ENCODE measurements around the gene BHLHE23. TPM values are rescaled to one million over a fixed set of nuclear protein-coding genes. Genes with fewer than 3 reads are reported as not detected.

The BHLHE23 gene
- total RNA-seq, 3 donors from 2014 or later (not counting 1 experiment from before 2014, with no cell fraction given): not detected

DNA sequence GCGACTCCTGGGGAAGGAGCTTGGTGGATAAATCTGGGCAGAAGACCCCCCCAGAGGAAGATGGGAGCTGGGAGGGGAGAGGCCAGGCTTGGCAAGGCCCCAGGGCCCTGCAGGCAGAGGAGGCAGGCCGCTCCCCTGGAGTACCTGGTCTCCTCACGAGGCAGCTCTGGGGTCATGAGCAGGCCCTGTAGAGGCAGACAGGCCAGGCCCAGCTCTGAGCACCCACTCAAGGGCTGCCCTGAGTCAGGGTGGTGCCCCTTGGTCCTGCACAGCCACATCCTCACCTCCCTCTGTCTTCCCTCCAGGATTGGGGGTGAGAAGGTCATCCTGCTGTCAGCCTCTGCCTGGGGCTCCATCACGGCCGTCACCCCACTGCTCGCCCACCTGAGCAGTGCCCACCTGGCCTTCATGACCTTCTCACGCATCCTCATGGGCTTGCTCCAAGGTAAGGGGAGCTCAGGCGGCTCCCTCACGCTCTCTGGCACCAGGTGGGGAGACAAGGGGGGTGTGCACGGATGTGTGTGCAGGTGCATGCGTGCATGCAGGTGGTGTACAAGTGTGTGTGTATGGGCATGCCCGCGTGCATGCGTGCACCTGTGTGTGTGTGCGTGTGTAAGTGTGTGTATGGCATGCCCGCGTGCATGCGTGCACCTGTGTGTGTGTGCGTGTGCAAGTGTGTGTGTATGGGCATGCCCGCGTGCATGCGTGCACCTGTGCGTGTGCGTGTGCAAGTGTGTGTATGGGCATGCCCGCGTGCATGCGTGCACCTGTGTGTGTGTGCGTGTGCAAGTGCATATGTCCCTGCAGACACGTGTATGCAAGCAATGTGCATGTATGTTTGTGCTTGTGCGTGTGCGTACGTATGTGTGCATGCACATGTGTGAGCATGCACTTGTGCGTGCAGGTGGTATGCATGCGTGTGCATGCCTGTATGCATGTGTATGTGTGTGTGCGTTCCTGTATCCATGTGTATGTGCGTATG, 49.3 kb downstream of the BHLHE23 start:
- no peak overlapping the region for H3K4me3 Mint-ChIP-seq
- intact Hi-C loops (cut with micrococcal nuclease): no loop called here
- Histone ChIP-seq H3K9me3 (ENCODE audit: control insufficient read depth, insufficient read depth, low read length) (no peaks in the 10 kb centered on the region), H3K4me3 (ENCODE audit: low read length) (no peak overlapping the region), H3K27ac (ENCODE audit: low read length) (no peak overlapping the region), H3K36me3 (ENCODE audit: control insufficient read depth, insufficient read depth, low read length) (peaks cover 9% of the 10 kb centered on the region), H3K27me3 (ENCODE audit: control insufficient read depth, insufficient read depth, low read length) (no peaks in the 10 kb centered on the region), H3K4me1 (ENCODE audit: control insufficient read depth, insufficient read depth, low read length) (peaks cover 54% of the 10 kb centered on the region)
- no peak for DNase-seq
- TF ChIP-seq, protein P1, sequence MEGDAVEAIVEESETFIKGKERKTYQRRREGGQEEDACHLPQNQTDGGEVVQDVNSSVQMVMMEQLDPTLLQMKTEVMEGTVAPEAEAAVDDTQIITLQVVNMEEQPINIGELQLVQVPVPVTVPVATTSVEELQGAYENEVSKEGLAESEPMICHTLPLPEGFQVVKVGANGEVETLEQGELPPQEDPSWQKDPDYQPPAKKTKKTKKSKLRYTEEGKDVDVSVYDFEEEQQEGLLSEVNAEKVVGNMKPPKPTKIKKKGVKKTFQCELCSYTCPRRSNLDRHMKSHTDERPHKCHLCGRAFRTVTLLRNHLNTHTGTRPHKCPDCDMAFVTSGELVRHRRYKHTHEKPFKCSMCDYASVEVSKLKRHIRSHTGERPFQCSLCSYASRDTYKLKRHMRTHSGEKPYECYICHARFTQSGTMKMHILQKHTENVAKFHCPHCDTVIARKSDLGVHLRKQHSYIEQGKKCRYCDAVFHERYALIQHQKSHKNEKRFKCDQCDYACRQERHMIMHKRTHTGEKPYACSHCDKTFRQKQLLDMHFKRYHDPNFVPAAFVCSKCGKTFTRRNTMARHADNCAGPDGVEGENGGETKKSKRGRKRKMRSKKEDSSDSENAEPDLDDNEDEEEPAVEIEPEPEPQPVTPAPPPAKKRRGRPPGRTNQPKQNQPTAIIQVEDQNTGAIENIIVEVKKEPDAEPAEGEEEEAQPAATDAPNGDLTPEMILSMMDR (IDR thresholded peaks at IDR 0.05): no peak
- no peak overlapping the region for H3K27ac Mint-ChIP-seq
- H3K27me3 Mint-ChIP-seq (ENCODE audit: low read depth in 2 of 2): no peaks in the 10 kb centered on the region
- no peak for ATAC-seq
- H3K4me1 Mint-ChIP-seq: peaks cover 21 to 31% of the 10 kb centered on the region in 2 donors
- H3K9me3 Mint-ChIP-seq: no peaks in the 10 kb centered on the region
- H3K36me3 Mint-ChIP-seq: no peaks in the 10 kb centered on the region
- WGBS (ENCODE audit: insufficient coverage): 96% methylated on average over 36 of the region's 36 CpGs

DNA sequence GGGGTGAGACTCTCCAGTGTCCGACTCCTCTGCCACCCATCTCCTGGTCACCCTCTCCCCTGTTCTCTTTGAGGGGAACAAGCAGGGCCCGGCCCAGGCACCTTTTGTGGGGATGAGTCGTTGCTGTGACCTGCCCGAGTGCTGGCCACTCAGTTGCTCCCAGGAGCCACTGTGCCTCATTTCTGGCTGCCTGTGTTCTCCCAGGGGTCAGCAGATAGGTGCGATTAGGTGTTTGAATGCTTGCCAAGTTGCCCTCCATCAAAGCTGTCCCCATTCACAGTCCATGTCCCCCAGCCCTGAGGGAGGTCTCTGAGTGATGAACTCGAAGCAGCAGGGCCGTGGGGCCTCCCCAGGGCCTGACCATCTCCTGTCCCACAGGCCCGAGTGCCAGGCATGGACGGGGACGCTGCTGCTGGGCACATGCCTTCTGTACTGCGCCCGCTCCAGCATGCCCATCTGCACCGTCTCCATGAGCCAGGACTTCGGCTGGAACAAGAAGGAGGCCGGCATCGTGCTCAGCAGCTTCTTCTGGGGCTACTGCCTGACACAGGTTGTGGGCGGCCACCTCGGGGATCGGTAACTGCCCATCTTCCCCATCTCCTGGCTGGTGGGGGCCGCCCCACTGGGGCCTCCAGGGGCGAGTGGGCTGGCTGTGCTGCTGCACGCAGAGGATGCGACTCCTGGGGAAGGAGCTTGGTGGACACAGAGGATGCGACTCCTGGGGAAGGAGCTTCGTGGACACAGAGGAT, 50.2 kb downstream of the BHLHE23 start:
- no peaks in the 10 kb centered on the region for H3K27me3 ChIP-seq (ENCODE audit: control insufficient read depth, insufficient read depth, low read length)
- ATAC-seq (no peak), DNase-seq (no peak)
- H3K9me3 ChIP-seq (ENCODE audit: control insufficient read depth, insufficient read depth, low read length): no peaks in the 10 kb centered on the region
- WGBS (ENCODE audit: insufficient coverage): 96% methylated on average over 25 of the region's 25 CpGs
- H3K27ac Mint-ChIP-seq: no peak overlapping the region
- no peaks in the 10 kb centered on the region for H3K27me3 Mint-ChIP-seq (ENCODE audit: low read depth in 2 of 2)
- H3K36me3 Mint-ChIP-seq: no peaks in the 10 kb centered on the region
- intact Hi-C loops (cut with micrococcal nuclease): no loop called here
- no peaks in the 10 kb centered on the region for H3K9me3 Mint-ChIP-seq
- H3K4me1 Mint-ChIP-seq: peaks cover 26 to 36% of the 10 kb centered on the region in 2 donors
- no peak overlapping the region for H3K4me3 ChIP-seq (ENCODE audit: low read length)
- TF ChIP-seq, protein P1 (IDR thresholded peaks at IDR 0.05): no peak
- H3K4me3 Mint-ChIP-seq: no peak overlapping the region
- H3K4me1 ChIP-seq (ENCODE audit: control insufficient read depth, insufficient read depth, low read length): peaks cover 63% of the 10 kb centered on the region
- H3K27ac ChIP-seq (ENCODE audit: low read length): no peak overlapping the region
- H3K36me3 ChIP-seq (ENCODE audit: control insufficient read depth, insufficient read depth, low read length): peaks cover 9% of the 10 kb centered on the region

Other genes starting within 250 kb of the BHLHE23 start
- 10 to 100 TPM in 2 of 3 donors, 1 to 10 TPM in 1; 8.3 to 12.8 (median 10.0) TPM for gene MRGBP, start 210.5 kb downstream of the BHLHE23 start, total RNA-seq
- 10 to 100 TPM; 71.0 to 84.0 (median 83.0) TPM for gene OGFR, start 202.1 kb downstream of the BHLHE23 start, total RNA-seq
- gene COL9A3, start 189.9 kb downstream of the BHLHE23 start, total RNA-seq: 1 to 10 TPM in 1 of 3 donors, not detected in 2; 1.9 TPM
- gene TCFL5, start 145.1 kb downstream of the BHLHE23 start, total RNA-seq: 1 to 10 TPM; 5.1 to 8.0 (median 6.4) TPM
- gene DIDO1, start 80.5 kb downstream of the BHLHE23 start, total RNA-seq: 100 to 1,000 TPM in 1 of 3 donors, 10 to 100 TPM in 2; 79.5 to 116 (median 83.4) TPM
- 10 to 100 TPM; 45.1 to 60.1 (median 53.1) TPM for gene GID8, start 68.8 kb downstream of the BHLHE23 start, total RNA-seq
- 10 to 100 TPM; 22.3 to 24.0 (median 23.8) TPM for gene SLC17A9, start 54.3 kb downstream of the BHLHE23 start, total RNA-seq
- gene YTHDF1, start 209.2 kb upstream of the BHLHE23 start, total RNA-seq: 10 to 100 TPM; 39.1 to 43.1 (median 41.0) TPM
- gene BIRC7, start 228.9 kb upstream of the BHLHE23 start, total RNA-seq: not detected
- gene NKAIN4, start 247.5 kb upstream of the BHLHE23 start, total RNA-seq: not detected

Measured in natural killer cell (primary cell).